LNCaP clone FGC (cell line): Measurements from ENCODE around the gene ATG2B.
A peak's percentile ranks its signal among the peaks of the same experiment; 100 is the strongest.

Source experiments
- DNase-seq: peaks from one replicate; pipeline ENCODE4 v3.0.0-alpha.2; 2011; ENCODE audit warnings: low read depth
- H3K4me3 ChIP-seq: 2 replicates; pipeline ENCODE4 v1.5.1; 2011; ENCODE audit warnings: mild to moderate bottlenecking, low read depth, low read length, control low read depth
- CTCF ChIP-seq: IDR thresholded peaks from 2 replicates; pipeline ENCODE4 v1.5.1; 2012; ENCODE audit warnings: mild to moderate bottlenecking; ENCODE audit not compliant: control insufficient read depth, insufficient read depth; ENCODE audit errors: extremely low read depth

The ATG2B gene

GRCh38 chr14:96304956-96305355 is 58.2 kb downstream of the ATG2B start:
- H3K4me3 ChIP-seq: no peak overlapping the region
- DNase-seq: no peak
- 0 out of 2 replicates have a peak, but pooled peaks have one; percentile 7 for TF ChIP-seq CTCF

- no peak for DNase-seq
- H3K4me3 ChIP-seq: no peak overlapping the region
- no peak for TF ChIP-seq CTCF
Measured at GRCh38 chr14:96303981-96304380, 59.2 kb downstream of the ATG2B start.

GRCh38 chr14:96299441-96299840 is 63.7 kb downstream of the ATG2B start:
- no peak for TF ChIP-seq CTCF
- no peak overlapping the region for H3K4me3 ChIP-seq
- no peak for DNase-seq

- no peak overlapping the region for H3K4me3 ChIP-seq
- no peak for TF ChIP-seq CTCF
- DNase-seq: no peak
Measured at GRCh38 chr14:96297997-96298515, 65.1 kb downstream of the ATG2B start.

GRCh38 chr14:96297000-96297399 is 66.1 kb downstream of the ATG2B start:
- DNase-seq: no peak
- peak; percentile 39 for TF ChIP-seq CTCF

GRCh38 chr14:96294246-96294645 is 68.9 kb downstream of the ATG2B start:
- DNase-seq: no peak
- H3K4me3 ChIP-seq: no peak overlapping the region
- no peak for TF ChIP-seq CTCF

More at GRCh38 chr14:96297000-96297399, 66.1 kb downstream of the ATG2B start:
- H3K4me3 ChIP-seq: no peak overlapping the region

GRCh38 chr14:96287856-96288255 is 75.3 kb downstream of the ATG2B start:
- TF ChIP-seq CTCF: no peak
- no peak overlapping the region for H3K4me3 ChIP-seq
- no peak for DNase-seq
